K562 (cell line): ENCODE measurements around the gene IGF2BP1. TPM values are rescaled to one million over a fixed set of nuclear protein-coding genes. Genes with fewer than 3 reads are reported as not detected.

Experiments used
- ATAC-seq: fragments of 200-7000 bp; cut with Tn5 transposase; 3 replicates; pipeline ENCODE4 v1.9.1; 2020; ENCODE audit warnings: moderate library complexity
- BruUV-seq: library from RNA; stranded (reverse); fragments of 400-500 nt; replicated peaks from 2 replicates; lab custom pipeline; 2021; lab: Mats Ljungman, UMichigan
- CTCF ChIA-PET: fragments of 300-600 bp; formaldehyde crosslinking; extraction: SDS; loops from one replicate; lab custom pipeline; 2021; ENCODE audit warnings: low intra/inter-chr PET ratio; lab: Yijun Ruan, JAX
- POLR2A ChIA-PET: fragments of 300-600, 350-650 bp; sonication (Branson Sonifier 250); formaldehyde crosslinking; extraction: SDS; loops from one replicate; lab custom pipeline; 2021; ENCODE audit warnings: antibody characterized with exemption, inconsistent platforms; lab: Yijun Ruan, JAX
- DNase-seq, 4 experiments: peaks; one replicate each; pipeline versions ENCODE4 v3.0.0 to v3.0.0-alpha.2; 2011 to 2018; ENCODE audit warnings: low spot score in 3 of 4, mixed read lengths in 3 of 4; ENCODE audit errors: extremely low read depth in 1 of 4
- FAIRE-seq: peaks from 2 replicates; lab custom pipeline; 2011; peaks lifted over from hg19 to GRCh38; lab: Jason Lieb, UNC
- H2AFZ ChIP-seq: 2 replicates; pipeline ENCODE4 v1.6.0; 2011; ENCODE audit warnings: low read depth, low read length, control low read depth, inconsistent platforms
- H3K27ac ChIP-seq: fragments of 200-600 bp; 3 replicates; pipeline ENCODE4 v1.8.0; 2011; ENCODE audit warnings: low read depth, mild to moderate bottlenecking, control low read depth, inconsistent platforms, low read length, moderate library complexity, mixed read lengths; ENCODE audit errors: extremely low read depth
- H3K27me3 ChIP-seq, 2 experiments: fragments of 300-600 bp in 1 of 2; 2 replicates in 1 of 2; 3 replicates in 1 of 2; pipeline versions ENCODE4 v1.6.0 to v1.8.0; 2011; ENCODE audit warnings: inconsistent platforms in 2 of 2, low read length in 2 of 2, mild to moderate bottlenecking in 1 of 2, mixed read lengths in 1 of 2, moderate library complexity in 1 of 2; ENCODE audit not compliant: control insufficient read depth in 2 of 2, insufficient read depth in 2 of 2
- H3K36me3 ChIP-seq: fragments of 300-600 bp; 3 replicates; pipeline ENCODE4 v1.8.0; 2011; ENCODE audit warnings: mild to moderate bottlenecking, low read length, inconsistent platforms; ENCODE audit not compliant: control insufficient read depth, insufficient read depth
- H3K4me1 ChIP-seq, 2 experiments: fragments of 200-600 bp in 1 of 2; replicated peaks in 1 of 2; 2 replicates in 1 of 2; 3 replicates in 1 of 2; pipeline versions ENCODE4 v1.5.1 to v1.8.0; 2011; ENCODE audit warnings: inconsistent platforms in 2 of 2, low read length in 2 of 2, mild to moderate bottlenecking in 1 of 2, mixed read lengths in 1 of 2, moderate library complexity in 1 of 2; ENCODE audit not compliant: control insufficient read depth in 2 of 2, insufficient read depth in 2 of 2
- H3K4me2 ChIP-seq: 2 replicates; pipeline ENCODE4 v1.6.1; 2011; ENCODE audit warnings: low read length, control low read depth, inconsistent platforms, mixed read lengths; ENCODE audit not compliant: insufficient read depth
- H3K4me3 ChIP-seq: fragments of 200-600 bp; sonication (generic), shearing (Covaris generic); 2 replicates; pipeline ENCODE4 v1.5.1; 2016; ENCODE audit warnings: control low read depth, inconsistent platforms
- H3K79me2 ChIP-seq: fragments of 200-600 bp; 3 replicates; pipeline ENCODE4 v1.8.0; 2011; ENCODE audit warnings: low read length, inconsistent platforms; ENCODE audit not compliant: control insufficient read depth, insufficient read depth
- H3K9ac ChIP-seq, 2 experiments: 2 replicates each; pipeline versions ENCODE4 v1.6.0 to v1.6.1; 2011; ENCODE audit warnings: low read depth in 2 of 2, low read length in 2 of 2, control low read depth in 1 of 2, inconsistent platforms in 1 of 2, mild to moderate bottlenecking in 1 of 2, mixed read lengths in 1 of 2; ENCODE audit not compliant: insufficient read depth in 1 of 2
- H3K9me1 ChIP-seq: one replicate; pipeline ENCODE4 v1.6.0; 2011; ENCODE audit warnings: inconsistent platforms, mild to moderate bottlenecking, low read length, moderate library complexity; ENCODE audit not compliant: control insufficient read depth, insufficient read depth
- H3K9me3 ChIP-seq: replicated peaks from 2 replicates; pipeline ENCODE4 v1.5.1; 2011; ENCODE audit warnings: low read depth, low read length, inconsistent platforms; ENCODE audit not compliant: control insufficient read depth, insufficient read depth
- H4K20me1 ChIP-seq: replicated peaks from 2 replicates; pipeline ENCODE4 v1.6.1; 2011; ENCODE audit warnings: low read length, inconsistent platforms, mixed read lengths; ENCODE audit not compliant: control insufficient read depth, insufficient read depth
- U2AF1 ChIP-seq: fragments of 200-400 bp; formaldehyde crosslinking; optimal IDR thresholded peaks from 2 replicates; pipeline ENCODE3; 2017; ENCODE audit warnings: mild to moderate bottlenecking, low read depth, low read length, moderate library complexity
- XRCC4 ChIP-seq: IDR thresholded peaks from one replicate; pipeline ENCODE4 v1.6.1; 2011; ENCODE audit not compliant: insufficient read depth, insufficient read length; ENCODE audit errors: extremely low read depth
- WGBS: fragments of 100-300 bp; shearing (Covaris generic); methylation state at CpG from one replicate; pipeline ENCODE4 v1.1.6; 2016; ENCODE audit warnings: low coverage, mixed read lengths; ENCODE audit not compliant: insufficient coverage; ENCODE audit errors: missing lambda C conversion rate; 5-methylcytosine and 5-hydroxymethylcytosine counted together
- in situ Hi-C: fragments of 300-500 bp; cut with MboI; formaldehyde crosslinking; loops from 4 replicates; pipeline ENCODE4 v1.15.0; 2018; ENCODE audit warnings: inconsistent platforms, mixed read lengths
- intact Hi-C: fragments of 100-400 bp; cut with micrococcal nuclease; formaldehyde crosslinking; loops from 2 replicates; pipeline ENCODE4 v1.14.2; 2022
- polyA plus RNA-seq, 8 experiments: library from polyadenylated mRNA; depleted of rRNA in 4 of 8; stranded (reverse) in 5 of 8; unstranded in 3 of 8; fragments of >200 nt; fragmentation: Nextera tagmentation in 2 of 8; fragmentation: Illumina TruSeq in 1 of 8; extraction: Ambion mirVana in 2 of 8; extraction: Trizol in 1 of 8; gene quantifications; 2 replicates each; pipeline versions ENCODE4 v1.2.1 to v1.2.3, GENCODE V29; 2011 to 2014; ENCODE audit warnings: inconsistent platforms in 1 of 8, missing spikeins in 1 of 8
- total RNA-seq, 7 experiments: library from RNA; depleted of rRNA in 6 of 7; stranded (reverse); fragments of >200 nt in 6 of 7; fragmentation: Illumina TruSeq in 2 of 7; extraction: Trizol in 2 of 7; gene quantifications; 2 replicates each; pipeline versions ENCODE4 v1.2.1 to v1.2.3, GENCODE V29; 2011 to 2021; ENCODE audit warnings: low replicate concordance in 1 of 7
- TF ChIP-seq, protein P1 (sequence below): fragments of 250-450 bp; sonication (Bioruptor Pico); IDR thresholded peaks from 2 replicates; pipeline ENCODE4 v1.5.0; 2020; ENCODE audit warnings: mild to moderate bottlenecking, borderline replicate concordance
- TF ChIP-seq, protein P2 (sequence below): fragments of 450-650 bp; formaldehyde crosslinking; IDR thresholded peaks from 2 replicates; pipeline ENCODE4 v1.4.0; 2020; ENCODE audit warnings: mild to moderate bottlenecking, moderate library complexity
- TF ChIP-seq, protein P3 (sequence below), 2 experiments: fragments of 450-650 bp; formaldehyde crosslinking in 1 of 2; IDR thresholded peaks; 2 replicates each; pipeline versions ENCODE4 v1.4.0 to v1.6.1; 2014 to 2020; ENCODE audit warnings: mild to moderate bottlenecking in 2 of 2, borderline replicate concordance in 1 of 2, low read depth in 1 of 2

The IGF2BP1 gene
- total and polyA plus RNA-seq, 9 of the 15 experiments (the other 6 are each of a cell fraction or from before 2014, with no cell fraction given) = 13.0 to 318 (median 53.6) TPM

- FAIRE-seq (no peak), ATAC-seq (no peak), DNase-seq (no peak)
- no peaks in the 10 kb centered on the region for H3K4me1 ChIP-seq
- no peaks in the 10 kb centered on the region for H3K9me3 ChIP-seq
- no peak overlapping the region for H3K9ac ChIP-seq
- H3K36me3 ChIP-seq = peaks cover 98% of the 10 kb centered on the region
- no peak overlapping the region for H3K4me3 ChIP-seq
- no peak overlapping the region for H3K4me2 ChIP-seq
- in situ Hi-C loops = loop anchor here (25.0 kb wide), 1 partner anchor 358 kb away; no protein-coding TSS in a partner anchor
- no peaks in the 10 kb centered on the region for H3K27me3 ChIP-seq
- CTCF ChIA-PET = no interaction called here
- no peaks in the 10 kb centered on the region for H3K9me1 ChIP-seq
- no TSS peak for BruUV-seq
- WGBS = 92% methylated on average over 2 of the region's 2 CpGs
- no peak overlapping the region for H3K27ac ChIP-seq
- no peaks in the 10 kb centered on the region for H3K79me2 ChIP-seq
- intact Hi-C loops = no loop called here
- H2AFZ ChIP-seq = no peak overlapping the region
- 0 out of 2 replicates have a peak, but pooled peaks cover 2% of the 10 kb centered on the region for H4K20me1 ChIP-seq
- POLR2A ChIA-PET = interaction anchor here (0.5 to 1.5 kb wide), 3 partner anchors 23 to 175 kb away, joined by 3 to 5 read pairs (median 3); no protein-coding TSS in a partner anchor
- TF ChIP-seq, protein P1, sequence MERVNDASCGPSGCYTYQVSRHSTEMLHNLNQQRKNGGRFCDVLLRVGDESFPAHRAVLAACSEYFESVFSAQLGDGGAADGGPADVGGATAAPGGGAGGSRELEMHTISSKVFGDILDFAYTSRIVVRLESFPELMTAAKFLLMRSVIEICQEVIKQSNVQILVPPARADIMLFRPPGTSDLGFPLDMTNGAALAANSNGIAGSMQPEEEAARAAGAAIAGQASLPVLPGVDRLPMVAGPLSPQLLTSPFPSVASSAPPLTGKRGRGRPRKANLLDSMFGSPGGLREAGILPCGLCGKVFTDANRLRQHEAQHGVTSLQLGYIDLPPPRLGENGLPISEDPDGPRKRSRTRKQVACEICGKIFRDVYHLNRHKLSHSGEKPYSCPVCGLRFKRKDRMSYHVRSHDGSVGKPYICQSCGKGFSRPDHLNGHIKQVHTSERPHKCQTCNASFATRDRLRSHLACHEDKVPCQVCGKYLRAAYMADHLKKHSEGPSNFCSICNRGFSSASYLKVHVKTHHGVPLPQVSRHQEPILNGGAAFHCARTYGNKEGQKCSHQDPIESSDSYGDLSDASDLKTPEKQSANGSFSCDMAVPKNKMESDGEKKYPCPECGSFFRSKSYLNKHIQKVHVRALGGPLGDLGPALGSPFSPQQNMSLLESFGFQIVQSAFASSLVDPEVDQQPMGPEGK (CRISPR knock-in tag) = no peak
- TF ChIP-seq, protein P2, sequence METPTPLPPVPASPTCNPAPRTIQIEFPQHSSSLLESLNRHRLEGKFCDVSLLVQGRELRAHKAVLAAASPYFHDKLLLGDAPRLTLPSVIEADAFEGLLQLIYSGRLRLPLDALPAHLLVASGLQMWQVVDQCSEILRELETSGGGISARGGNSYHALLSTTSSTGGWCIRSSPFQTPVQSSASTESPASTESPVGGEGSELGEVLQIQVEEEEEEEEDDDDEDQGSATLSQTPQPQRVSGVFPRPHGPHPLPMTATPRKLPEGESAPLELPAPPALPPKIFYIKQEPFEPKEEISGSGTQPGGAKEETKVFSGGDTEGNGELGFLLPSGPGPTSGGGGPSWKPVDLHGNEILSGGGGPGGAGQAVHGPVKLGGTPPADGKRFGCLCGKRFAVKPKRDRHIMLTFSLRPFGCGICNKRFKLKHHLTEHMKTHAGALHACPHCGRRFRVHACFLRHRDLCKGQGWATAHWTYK (CRISPR knock-in tag) = no peak
- TF ChIP-seq XRCC4 (no peak), U2AF1 (no peak)
- TF ChIP-seq, protein P3, sequence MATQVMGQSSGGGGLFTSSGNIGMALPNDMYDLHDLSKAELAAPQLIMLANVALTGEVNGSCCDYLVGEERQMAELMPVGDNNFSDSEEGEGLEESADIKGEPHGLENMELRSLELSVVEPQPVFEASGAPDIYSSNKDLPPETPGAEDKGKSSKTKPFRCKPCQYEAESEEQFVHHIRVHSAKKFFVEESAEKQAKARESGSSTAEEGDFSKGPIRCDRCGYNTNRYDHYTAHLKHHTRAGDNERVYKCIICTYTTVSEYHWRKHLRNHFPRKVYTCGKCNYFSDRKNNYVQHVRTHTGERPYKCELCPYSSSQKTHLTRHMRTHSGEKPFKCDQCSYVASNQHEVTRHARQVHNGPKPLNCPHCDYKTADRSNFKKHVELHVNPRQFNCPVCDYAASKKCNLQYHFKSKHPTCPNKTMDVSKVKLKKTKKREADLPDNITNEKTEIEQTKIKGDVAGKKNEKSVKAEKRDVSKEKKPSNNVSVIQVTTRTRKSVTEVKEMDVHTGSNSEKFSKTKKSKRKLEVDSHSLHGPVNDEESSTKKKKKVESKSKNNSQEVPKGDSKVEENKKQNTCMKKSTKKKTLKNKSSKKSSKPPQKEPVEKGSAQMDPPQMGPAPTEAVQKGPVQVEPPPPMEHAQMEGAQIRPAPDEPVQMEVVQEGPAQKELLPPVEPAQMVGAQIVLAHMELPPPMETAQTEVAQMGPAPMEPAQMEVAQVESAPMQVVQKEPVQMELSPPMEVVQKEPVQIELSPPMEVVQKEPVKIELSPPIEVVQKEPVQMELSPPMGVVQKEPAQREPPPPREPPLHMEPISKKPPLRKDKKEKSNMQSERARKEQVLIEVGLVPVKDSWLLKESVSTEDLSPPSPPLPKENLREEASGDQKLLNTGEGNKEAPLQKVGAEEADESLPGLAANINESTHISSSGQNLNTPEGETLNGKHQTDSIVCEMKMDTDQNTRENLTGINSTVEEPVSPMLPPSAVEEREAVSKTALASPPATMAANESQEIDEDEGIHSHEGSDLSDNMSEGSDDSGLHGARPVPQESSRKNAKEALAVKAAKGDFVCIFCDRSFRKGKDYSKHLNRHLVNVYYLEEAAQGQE (IDR thresholded peaks at IDR 0.05; ENCODE audit: borderline replicate concordance) = no peak
- TF ChIP-seq, protein P3 (CRISPR knock-in tag; IDR thresholded peaks at IDR 0.05; ENCODE audit: low read depth) = no peak
Observed at GRCh38 chr17:49045376-49045775, 48.2 kb downstream of the IGF2BP1 start.
